AG09309 (cell line): ENCODE measurements around the gene PAPLN.
"Not testable (repeated sequence)": the region's sequence is repeated elsewhere in the genome, so short reads cannot be mapped to it uniquely, and the experiment has no call there.

Experiments
- DNase-seq: peaks from one replicate; pipeline ENCODE4 v3.0.0-alpha.2; 2010; ENCODE audit warnings: low read depth
- H3K4me3 ChIP-seq: 2 replicates; pipeline ENCODE4 v1.5.1; 2011; ENCODE audit warnings: mild to moderate bottlenecking, low read depth, low read length, moderate library complexity; ENCODE audit not compliant: control insufficient read depth
- TF ChIP-seq, protein P1 (sequence below): IDR thresholded peaks from 2 replicates; pipeline ENCODE4 v1.5.1; 2011; ENCODE audit warnings: mild to moderate bottlenecking, low read depth, low read length, inconsistent platforms; ENCODE audit not compliant: insufficient read depth, control insufficient read depth; ENCODE audit errors: missing control alignments

Gene PAPLN, protein sequence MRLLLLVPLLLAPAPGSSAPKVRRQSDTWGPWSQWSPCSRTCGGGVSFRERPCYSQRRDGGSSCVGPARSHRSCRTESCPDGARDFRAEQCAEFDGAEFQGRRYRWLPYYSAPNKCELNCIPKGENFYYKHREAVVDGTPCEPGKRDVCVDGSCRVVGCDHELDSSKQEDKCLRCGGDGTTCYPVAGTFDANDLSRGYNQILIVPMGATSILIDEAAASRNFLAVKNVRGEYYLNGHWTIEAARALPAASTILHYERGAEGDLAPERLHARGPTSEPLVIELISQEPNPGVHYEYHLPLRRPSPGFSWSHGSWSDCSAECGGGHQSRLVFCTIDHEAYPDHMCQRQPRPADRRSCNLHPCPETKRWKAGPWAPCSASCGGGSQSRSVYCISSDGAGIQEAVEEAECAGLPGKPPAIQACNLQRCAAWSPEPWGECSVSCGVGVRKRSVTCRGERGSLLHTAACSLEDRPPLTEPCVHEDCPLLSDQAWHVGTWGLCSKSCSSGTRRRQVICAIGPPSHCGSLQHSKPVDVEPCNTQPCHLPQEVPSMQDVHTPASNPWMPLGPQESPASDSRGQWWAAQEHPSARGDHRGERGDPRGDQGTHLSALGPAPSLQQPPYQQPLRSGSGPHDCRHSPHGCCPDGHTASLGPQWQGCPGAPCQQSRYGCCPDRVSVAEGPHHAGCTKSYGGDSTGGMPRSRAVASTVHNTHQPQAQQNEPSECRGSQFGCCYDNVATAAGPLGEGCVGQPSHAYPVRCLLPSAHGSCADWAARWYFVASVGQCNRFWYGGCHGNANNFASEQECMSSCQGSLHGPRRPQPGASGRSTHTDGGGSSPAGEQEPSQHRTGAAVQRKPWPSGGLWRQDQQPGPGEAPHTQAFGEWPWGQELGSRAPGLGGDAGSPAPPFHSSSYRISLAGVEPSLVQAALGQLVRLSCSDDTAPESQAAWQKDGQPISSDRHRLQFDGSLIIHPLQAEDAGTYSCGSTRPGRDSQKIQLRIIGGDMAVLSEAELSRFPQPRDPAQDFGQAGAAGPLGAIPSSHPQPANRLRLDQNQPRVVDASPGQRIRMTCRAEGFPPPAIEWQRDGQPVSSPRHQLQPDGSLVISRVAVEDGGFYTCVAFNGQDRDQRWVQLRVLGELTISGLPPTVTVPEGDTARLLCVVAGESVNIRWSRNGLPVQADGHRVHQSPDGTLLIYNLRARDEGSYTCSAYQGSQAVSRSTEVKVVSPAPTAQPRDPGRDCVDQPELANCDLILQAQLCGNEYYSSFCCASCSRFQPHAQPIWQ

DNA sequence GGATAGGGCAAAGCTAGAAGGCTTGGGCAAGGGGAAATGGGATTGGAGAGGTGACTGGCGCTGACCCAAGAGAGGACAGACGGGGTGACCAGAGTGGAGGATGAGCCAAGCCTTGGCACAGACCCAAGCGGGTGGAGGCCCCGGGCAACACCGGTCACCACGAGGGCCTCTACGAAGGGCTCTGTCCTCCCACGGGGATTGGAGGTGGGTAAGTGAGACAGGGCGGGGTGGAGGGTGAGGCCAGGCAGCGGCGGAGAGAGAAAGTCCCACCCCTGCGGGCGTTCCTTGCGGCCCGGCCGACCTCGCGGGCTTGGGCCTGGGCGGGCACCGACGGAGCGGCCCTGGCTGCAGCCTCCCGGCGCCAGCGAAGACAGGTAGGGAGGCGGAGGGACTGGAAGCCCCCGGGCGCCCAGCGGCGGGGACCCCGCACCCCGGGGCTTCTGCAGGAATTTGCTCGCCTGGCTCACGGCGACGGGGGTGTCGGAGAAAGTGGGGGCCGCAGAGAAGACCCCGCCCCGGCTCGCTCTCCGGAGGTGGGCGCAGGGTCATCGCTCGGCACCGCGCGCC lies at the start of gene PAPLN:
Gene PAPLN (plus strand): TSS at position 288 of the 567 bp plus-strand sequence. CDS start 2,273 bp downstream, outside the sequence.
- TF ChIP-seq, protein P1, sequence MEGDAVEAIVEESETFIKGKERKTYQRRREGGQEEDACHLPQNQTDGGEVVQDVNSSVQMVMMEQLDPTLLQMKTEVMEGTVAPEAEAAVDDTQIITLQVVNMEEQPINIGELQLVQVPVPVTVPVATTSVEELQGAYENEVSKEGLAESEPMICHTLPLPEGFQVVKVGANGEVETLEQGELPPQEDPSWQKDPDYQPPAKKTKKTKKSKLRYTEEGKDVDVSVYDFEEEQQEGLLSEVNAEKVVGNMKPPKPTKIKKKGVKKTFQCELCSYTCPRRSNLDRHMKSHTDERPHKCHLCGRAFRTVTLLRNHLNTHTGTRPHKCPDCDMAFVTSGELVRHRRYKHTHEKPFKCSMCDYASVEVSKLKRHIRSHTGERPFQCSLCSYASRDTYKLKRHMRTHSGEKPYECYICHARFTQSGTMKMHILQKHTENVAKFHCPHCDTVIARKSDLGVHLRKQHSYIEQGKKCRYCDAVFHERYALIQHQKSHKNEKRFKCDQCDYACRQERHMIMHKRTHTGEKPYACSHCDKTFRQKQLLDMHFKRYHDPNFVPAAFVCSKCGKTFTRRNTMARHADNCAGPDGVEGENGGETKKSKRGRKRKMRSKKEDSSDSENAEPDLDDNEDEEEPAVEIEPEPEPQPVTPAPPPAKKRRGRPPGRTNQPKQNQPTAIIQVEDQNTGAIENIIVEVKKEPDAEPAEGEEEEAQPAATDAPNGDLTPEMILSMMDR: no peak
- no peak for DNase-seq
- peak within 1 kb of the TSS; percentile 38 for H3K4me3 ChIP-seq

DNA sequence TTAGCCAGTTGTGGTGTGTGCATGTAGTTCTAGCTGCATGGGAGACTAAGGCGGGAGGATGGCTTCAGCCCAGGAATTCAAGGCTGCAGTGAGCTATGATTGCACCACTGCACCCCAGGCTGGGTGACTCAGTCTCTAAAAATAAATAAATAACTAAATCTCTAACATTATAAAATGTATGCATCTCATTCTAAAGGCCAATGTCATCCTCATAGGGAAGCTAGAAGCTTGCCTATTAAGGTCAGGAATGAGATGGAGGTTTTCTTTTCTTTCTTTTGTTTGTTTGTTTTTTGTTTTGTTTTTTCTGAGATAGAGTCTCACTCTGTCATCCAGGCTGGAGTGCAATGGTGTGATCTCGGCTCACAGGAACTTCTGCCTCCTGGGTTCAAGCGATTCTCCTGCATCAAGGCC lies 48.8 kb upstream of the PAPLN start:
- H3K4me3 ChIP-seq: no peak overlapping the region
- peak; percentile 11 for DNase-seq
- TF ChIP-seq, protein P1: no peak

DNA sequence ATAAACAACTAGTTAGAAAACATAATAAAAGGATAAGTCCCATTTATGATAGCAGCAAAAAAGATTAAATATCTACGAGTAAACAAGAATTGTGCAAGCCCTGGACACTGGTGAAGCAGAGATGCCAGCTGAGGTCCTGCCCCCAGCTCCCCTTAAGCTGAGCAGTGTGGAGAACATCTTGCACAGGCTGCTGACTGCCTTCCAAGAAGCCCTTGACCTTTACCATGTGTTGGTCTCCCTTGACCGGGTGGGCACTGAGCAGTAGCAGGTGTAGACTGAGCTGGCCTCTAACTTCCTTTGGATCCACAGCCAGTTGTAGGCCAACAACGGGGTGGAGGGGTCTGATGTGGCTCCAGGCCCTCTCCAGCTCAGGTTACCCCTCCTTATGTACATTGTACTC lies 47.7 kb upstream of the PAPLN start:
- TF ChIP-seq, protein P1: no peak
- H3K4me3 ChIP-seq: no peak overlapping the region
- no peak for DNase-seq

DNA sequence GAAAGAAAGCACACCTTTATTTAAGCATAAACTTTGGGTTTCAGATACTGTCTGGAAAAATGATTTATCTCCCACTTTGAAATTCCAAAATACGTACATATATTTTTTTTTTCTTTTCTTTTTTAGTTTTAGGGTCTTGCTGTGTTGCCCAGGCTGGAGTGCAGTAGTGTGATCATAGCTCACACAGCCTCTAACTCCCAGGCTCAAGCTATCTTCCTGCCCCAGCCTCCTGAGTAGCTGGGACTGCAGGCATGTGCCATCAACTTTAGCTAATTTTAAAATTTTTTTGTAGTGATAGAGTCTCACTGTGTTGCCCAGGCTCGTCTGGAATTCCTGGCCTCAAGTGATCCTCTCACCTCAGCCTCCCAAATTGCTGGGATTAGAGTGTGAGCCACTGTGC lies 45.9 kb upstream of the PAPLN start:
- no peak for DNase-seq
- H3K4me3 ChIP-seq: no peak overlapping the region
- TF ChIP-seq, protein P1: no peak

DNA sequence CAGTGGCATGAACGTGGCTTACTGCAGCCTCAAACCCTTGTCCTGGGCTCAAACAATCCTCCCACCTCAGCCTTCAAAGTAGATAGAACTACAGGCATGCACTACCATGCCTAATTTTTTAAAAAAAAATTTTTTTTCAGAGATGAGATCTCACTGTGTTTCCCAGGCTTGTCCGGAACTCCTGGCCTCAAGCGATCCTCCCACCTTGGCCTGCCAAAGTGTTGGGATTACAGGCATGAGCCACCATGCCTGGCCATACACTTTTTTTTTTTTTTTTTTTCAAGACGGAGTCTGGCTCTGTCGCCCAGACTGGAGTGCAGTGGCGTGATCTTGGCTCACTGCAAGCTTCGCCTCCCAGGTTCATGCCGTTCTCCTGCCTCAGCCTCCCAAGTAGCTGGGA lies 43.0 kb upstream of the PAPLN start:
- DNase-seq, H3K4me3 ChIP-seq: not testable (repeated sequence)

DNA sequence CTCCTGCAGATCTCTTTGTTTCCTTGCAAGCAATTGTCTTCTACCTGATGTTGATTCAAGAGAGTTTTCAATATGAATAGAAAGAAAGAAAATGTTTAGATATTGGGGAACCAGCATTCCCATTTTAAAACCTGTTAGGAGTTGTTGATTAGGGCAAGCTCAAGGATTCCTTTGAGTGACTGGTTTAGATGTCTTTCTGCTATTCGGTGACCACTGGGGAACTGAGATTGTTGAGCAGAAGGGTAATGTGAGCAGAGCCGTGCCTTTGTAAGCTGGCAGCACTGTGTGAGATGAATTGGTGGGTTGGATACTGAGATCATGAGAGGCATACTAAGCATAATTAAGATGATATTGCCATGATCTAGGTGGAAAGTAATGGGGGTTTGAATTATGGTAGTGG lies 39.1 kb upstream of the PAPLN start:
- no peak for DNase-seq
- no peak overlapping the region for H3K4me3 ChIP-seq
- TF ChIP-seq, protein P1: no peak
